CD14-positive monocyte (primary cell): Measurements from ENCODE around the gene IL6R. TPM values are rescaled to one million over a fixed set of nuclear protein-coding genes. Genes with fewer than 3 reads are reported as not detected.

Source experiments
- DNase-seq, 3 donors: peaks; one replicate each; pipeline ENCODE4 v3.0.0-alpha.2; 2011 to 2022
- H2AFZ ChIP-seq: 2 replicates; pipeline ENCODE4 v1.6.0; 2012; ENCODE audit warnings: mild to moderate bottlenecking, low read depth, low read length, inconsistent platforms; ENCODE audit not compliant: insufficient read depth, poor library complexity, severe bottlenecking
- H3K27ac ChIP-seq, 2 donors: 1 replicate in 1 of 2; 2 replicates in 1 of 2; pipeline ENCODE4 v1.5.1; 2012 to 2013; ENCODE audit warnings: low read length in 2 of 2, control low read depth in 1 of 2, inconsistent platforms in 1 of 2, low read depth in 1 of 2, mild to moderate bottlenecking in 1 of 2
- H3K27me3 ChIP-seq, 2 donors: one replicate each; pipeline versions ENCODE4 v1.6.0 to v1.6.1; 2011 to 2013; ENCODE audit warnings: low read length in 2 of 2; ENCODE audit not compliant: control insufficient read depth in 2 of 2, insufficient read depth in 2 of 2
- H3K36me3 ChIP-seq, 2 donors: replicated peaks in 1 of 2; 1 replicate in 1 of 2; 2 replicates in 1 of 2; pipeline versions ENCODE4 v1.5.1 to v1.6.1; 2012 to 2013; ENCODE audit warnings: low read length in 2 of 2, control low read depth in 1 of 2, inconsistent platforms in 1 of 2, mild to moderate bottlenecking in 1 of 2; ENCODE audit not compliant: insufficient read depth in 2 of 2, control insufficient read depth in 1 of 2
- H3K4me1 ChIP-seq, 2 donors: 1 replicate in 1 of 2; 2 replicates in 1 of 2; pipeline versions ENCODE4 v1.5.1 to v1.6.1; 2012 to 2013; ENCODE audit warnings: low read length in 2 of 2, control low read depth in 1 of 2, inconsistent platforms in 1 of 2, mild to moderate bottlenecking in 1 of 2, moderate library complexity in 1 of 2; ENCODE audit not compliant: insufficient read depth in 2 of 2, control insufficient read depth in 1 of 2
- H3K4me2 ChIP-seq: replicated peaks from 2 replicates; pipeline ENCODE3; 2012; ENCODE audit warnings: low read length, moderate library complexity, mild to moderate bottlenecking; ENCODE audit not compliant: poor library complexity, severe bottlenecking; ENCODE audit errors: extremely low read depth
- H3K4me3 ChIP-seq, 3 experiments: fragments of 200-600 bp in 1 of 3; sonication (generic) in 1 of 3; replicated peaks in 1 of 3; 1 replicate in 2 of 3; 2 replicates in 1 of 3; pipeline ENCODE4 v1.5.1; 2011 to 2013; ENCODE audit warnings: low read length in 3 of 3, mild to moderate bottlenecking in 3 of 3, control low read depth in 2 of 3, low read depth in 2 of 3, inconsistent platforms in 1 of 3, moderate library complexity in 1 of 3
- H3K79me2 ChIP-seq: 2 replicates; pipeline ENCODE4 v1.6.0; 2012; ENCODE audit warnings: mild to moderate bottlenecking, control low read depth, inconsistent platforms, low read length, moderate library complexity; ENCODE audit not compliant: insufficient read depth
- H3K9ac ChIP-seq: 2 replicates; pipeline ENCODE4 v1.6.0; 2017; ENCODE audit warnings: low read length, mild to moderate bottlenecking; ENCODE audit not compliant: insufficient read depth, poor library complexity, severe bottlenecking
- H3K9me3 ChIP-seq, 2 donors: replicated peaks in 1 of 2; 1 replicate in 1 of 2; 2 replicates in 1 of 2; pipeline versions ENCODE4 v1.5.1 to v1.6.1; 2012 to 2013; ENCODE audit warnings: low read length in 2 of 2, control low read depth in 1 of 2; ENCODE audit not compliant: control insufficient read depth in 1 of 2, insufficient read depth in 1 of 2
- H4K20me1 ChIP-seq: 2 replicates; pipeline ENCODE4 v1.6.0; 2012; ENCODE audit warnings: mild to moderate bottlenecking, low read length, control low read depth, moderate library complexity; ENCODE audit not compliant: insufficient read depth
- H3K27ac Mint-ChIP-seq, 7 donors: one replicate each; pipeline ENCODE4 v1.8.0; 2020; ENCODE audit warnings: mild to moderate bottlenecking in 7 of 7, mixed read lengths in 7 of 7, moderate library complexity in 6 of 7, inconsistent platforms in 2 of 7
- H3K27me3 Mint-ChIP-seq, 3 donors: one replicate each; pipeline ENCODE4 v1.8.0; 2021 to 2022; ENCODE audit warnings: low read depth in 3 of 3, mild to moderate bottlenecking in 3 of 3, mixed read lengths in 3 of 3, moderate library complexity in 3 of 3, inconsistent platforms in 1 of 3
- H3K36me3 Mint-ChIP-seq, 2 donors: one replicate each; pipeline ENCODE4 v1.8.0; 2020; ENCODE audit warnings: mixed read lengths in 2 of 2, inconsistent platforms in 1 of 2, mild to moderate bottlenecking in 1 of 2
- H3K4me1 Mint-ChIP-seq: one replicate; pipeline ENCODE4 v1.8.0; 2020; ENCODE audit warnings: mild to moderate bottlenecking, mixed read lengths
- H3K4me3 Mint-ChIP-seq, 2 donors: one replicate each; pipeline ENCODE4 v1.8.0; 2020; ENCODE audit warnings: mild to moderate bottlenecking in 2 of 2, mixed read lengths in 2 of 2, moderate library complexity in 1 of 2
- H3K9me3 Mint-ChIP-seq, 7 donors: one replicate each; pipeline ENCODE4 v1.8.0; 2020 to 2022; ENCODE audit warnings: mixed read lengths in 7 of 7, mild to moderate bottlenecking in 6 of 7, moderate library complexity in 6 of 7, inconsistent platforms in 2 of 7
- CTCF ChIP-seq: fragments of 200-600 bp; IDR thresholded peaks from one replicate; pipeline ENCODE4 v1.8.0; 2022; ENCODE audit warnings: antibody characterized with exemption, mild to moderate bottlenecking
- WGBS: methylation state at CpG from one replicate; pipeline ENCODE4 v1.1.5; 2013; ENCODE audit warnings: missing lambda C conversion rate; ENCODE audit not compliant: insufficient coverage; 5-methylcytosine and 5-hydroxymethylcytosine counted together
- intact Hi-C, 2 donors: fragments of 100-400 bp; cut with micrococcal nuclease; formaldehyde crosslinking; loops; one replicate each; pipeline versions ENCODE4 v1.15.0 to v1.15.1; 2023
- polyA plus RNA-seq, 3 donors: library from polyadenylated mRNA; depleted of rRNA in 1 of 3; unstranded in 2 of 3; stranded (reverse) in 1 of 3; fragments of 300-500 nt in 2 of 3; fragments of >200 nt in 1 of 3; fragmentation: Illumina TruSeq in 2 of 3; gene quantifications; 1 replicate in 2 of 3; 2 replicates in 1 of 3; pipeline ENCODE4 v1.2.3, GENCODE V29; 2012 to 2021

The IL6R gene
- polyA plus RNA-seq, 3 donors, result 56.4 to 81.7 (median 62.1) TPM

GRCh38 chr1:154493276-154493675 lies 88.1 kb downstream of the IL6R start:
- H3K27me3 ChIP-seq, result no peaks in the 10 kb centered on the region
- Mint-ChIP-seq H3K9me3 (peaks cover 0 to 2% (median 0%) of the 10 kb centered on the region in 7 donors), H3K27me3 (peaks cover 1 to 7% (median 5%) of the 10 kb centered on the region in 3 donors), H3K4me1 (peaks cover 66% of the 10 kb centered on the region), H3K36me3 (no peaks in the 10 kb centered on the region), H3K27ac (peak overlapping the region in 5 of 7 donors; percentile 37 to 91 (median 52)), H3K4me3 (peak overlapping the region; percentile 57 to 88)
- peak overlapping the region in 1 of 3 experiments; percentile 64 for H3K4me3 ChIP-seq
- 0% methylated on average over 7 of the region's 8 CpGs for WGBS
- peak overlapping the region; percentile 79 for H3K4me2 ChIP-seq
- peak; percentile 63 to 72 (median 72) for DNase-seq
- peaks cover 65 to 68% of the 10 kb centered on the region in 2 donors for H3K4me1 ChIP-seq
- H3K36me3 ChIP-seq, result no peaks in the 10 kb centered on the region
- H3K9me3 ChIP-seq, result no peaks in the 10 kb centered on the region
- TF ChIP-seq CTCF, result no peak
- H3K79me2 ChIP-seq, result no peaks in the 10 kb centered on the region
- no peaks in the 10 kb centered on the region for H4K20me1 ChIP-seq
- intact Hi-C loops, result no loop called here
- H2AFZ ChIP-seq, result no peak overlapping the region
- peak overlapping the region in 1 of 2 donors; percentile 59 for H3K27ac ChIP-seq
- no peak overlapping the region for H3K9ac ChIP-seq

GRCh38 chr1:154495496-154496273 lies 90.5 kb downstream of the IL6R start:
- DNase-seq, result no peak
- no peak for TF ChIP-seq CTCF
- Mint-ChIP-seq H3K4me3 (no peak overlapping the region), H3K27ac (peak overlapping the region in 1 of 7 donors; percentile 7), H3K27me3 (peaks cover 15 to 24% (median 19%) of the 10 kb centered on the region in 3 donors), H3K9me3 (peaks cover 0 to 8% (median 0%) of the 10 kb centered on the region in 7 donors), H3K4me1 (peaks cover 52% of the 10 kb centered on the region), H3K36me3 (peaks cover 6 to 8% of the 10 kb centered on the region in 2 donors)
- no peak overlapping the region for H3K4me2 ChIP-seq
- intact Hi-C loops, result no loop called here
- 57% methylated on average over 2 of the region's 8 CpGs for WGBS
- no peak overlapping the region for H3K27ac ChIP-seq
- H3K4me1 ChIP-seq, result peaks cover 51 to 52% of the 10 kb centered on the region in 2 donors
- peaks cover 0 to 9% of the 10 kb centered on the region in 2 donors for H3K9me3 ChIP-seq
- H3K27me3 ChIP-seq, result peaks cover 16 to 20% of the 10 kb centered on the region in 2 donors
- H3K36me3 ChIP-seq, result no peaks in the 10 kb centered on the region
- H4K20me1 ChIP-seq, result no peaks in the 10 kb centered on the region
- no peaks in the 10 kb centered on the region for H3K79me2 ChIP-seq
- no peak overlapping the region for H2AFZ ChIP-seq
- no peak overlapping the region for H3K9ac ChIP-seq
- no peak overlapping the region for H3K4me3 ChIP-seq
